Nephron progenitor cell (in vitro differentiated cells): Measurements from ENCODE around the gene KMT2C.

Source experiments
- DNase-seq: peaks from one replicate; pipeline ENCODE4 v3.0.0; 2021
- H3K27ac Mint-ChIP-seq: 2 replicates; pipeline ENCODE4 v1.8.0; 2021; ENCODE audit warnings: mild to moderate bottlenecking, moderate library complexity, mixed read lengths
- H3K27me3 Mint-ChIP-seq: 2 replicates; pipeline ENCODE4 v1.8.0; 2021; ENCODE audit warnings: mild to moderate bottlenecking, low read depth, mixed read lengths; ENCODE audit not compliant: poor library complexity
- H3K36me3 Mint-ChIP-seq: 2 replicates; pipeline ENCODE4 v1.8.0; 2021; ENCODE audit warnings: low read depth, mixed read lengths
- H3K4me1 Mint-ChIP-seq: 2 replicates; pipeline ENCODE4 v1.8.0; 2021; ENCODE audit warnings: mixed read lengths
- H3K4me3 Mint-ChIP-seq: 2 replicates; pipeline ENCODE4 v1.8.0; 2021; ENCODE audit warnings: mild to moderate bottlenecking, moderate library complexity, mixed read lengths
- H3K9me3 Mint-ChIP-seq: 2 replicates; pipeline ENCODE4 v1.8.0; 2021; ENCODE audit warnings: mild to moderate bottlenecking, moderate library complexity, mixed read lengths
- TF ChIP-seq, protein P1 (sequence below): fragments of 200-600 bp; sonication (generic); IDR thresholded peaks from 2 replicates; pipeline ENCODE4 v1.5.0; 2021; ENCODE audit warnings: antibody characterized with exemption

The KMT2C gene

DNA sequence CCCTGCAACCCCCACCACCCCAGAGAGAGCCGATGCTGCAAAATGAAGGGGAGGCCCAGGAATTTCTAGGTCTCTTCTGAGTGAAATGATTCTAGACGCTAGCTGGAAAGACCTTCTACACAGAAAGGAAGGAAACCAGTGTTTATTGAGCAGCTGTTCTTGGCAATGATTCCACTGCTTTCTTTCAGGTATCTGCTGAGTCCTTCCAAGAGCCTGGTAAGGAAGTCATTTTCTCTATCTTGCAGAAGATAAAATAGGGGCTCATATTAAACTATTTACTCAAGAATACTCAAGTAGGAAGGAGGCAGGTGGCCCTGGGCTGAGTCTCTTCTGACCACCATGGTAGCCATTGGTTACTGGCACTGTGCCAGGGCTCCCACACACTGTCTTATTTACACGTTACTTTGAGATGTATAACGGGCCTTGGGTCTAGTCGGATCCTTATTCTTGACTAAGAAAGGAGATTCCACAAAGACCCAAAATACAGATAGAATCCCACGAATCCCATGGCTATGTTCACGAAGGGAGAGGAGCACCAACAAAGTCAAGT lies 298.3 kb downstream of the KMT2C start:
- Mint-ChIP-seq H3K36me3 (peaks cover 56% of the 10 kb centered on the region), H3K9me3 (no peaks in the 10 kb centered on the region), H3K27ac (peak overlapping the region; percentile 97)

DNA sequence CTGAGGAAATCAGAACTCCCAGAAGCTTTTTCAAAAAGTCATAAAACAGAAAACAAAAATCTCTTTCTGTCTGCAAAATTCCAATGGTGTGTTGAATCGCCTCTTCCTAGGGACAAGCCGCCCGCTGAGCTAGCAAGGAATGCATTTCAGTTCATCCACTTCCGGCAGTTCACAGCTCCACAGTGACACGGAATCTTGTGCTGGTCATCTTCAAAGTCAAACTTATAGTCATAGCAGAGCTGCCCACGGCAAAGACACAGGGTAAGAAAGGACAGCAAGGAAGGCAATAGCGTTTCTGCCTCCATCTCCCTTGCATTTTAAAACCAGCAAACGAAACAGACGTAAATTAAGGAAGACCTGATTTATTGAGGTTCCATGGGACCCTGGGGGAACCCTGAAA lies 299.1 kb downstream of the KMT2C start:
- H3K27me3 Mint-ChIP-seq: no peaks in the 10 kb centered on the region
- no peaks in the 10 kb centered on the region for H3K9me3 Mint-ChIP-seq
- TF ChIP-seq, protein P1, sequence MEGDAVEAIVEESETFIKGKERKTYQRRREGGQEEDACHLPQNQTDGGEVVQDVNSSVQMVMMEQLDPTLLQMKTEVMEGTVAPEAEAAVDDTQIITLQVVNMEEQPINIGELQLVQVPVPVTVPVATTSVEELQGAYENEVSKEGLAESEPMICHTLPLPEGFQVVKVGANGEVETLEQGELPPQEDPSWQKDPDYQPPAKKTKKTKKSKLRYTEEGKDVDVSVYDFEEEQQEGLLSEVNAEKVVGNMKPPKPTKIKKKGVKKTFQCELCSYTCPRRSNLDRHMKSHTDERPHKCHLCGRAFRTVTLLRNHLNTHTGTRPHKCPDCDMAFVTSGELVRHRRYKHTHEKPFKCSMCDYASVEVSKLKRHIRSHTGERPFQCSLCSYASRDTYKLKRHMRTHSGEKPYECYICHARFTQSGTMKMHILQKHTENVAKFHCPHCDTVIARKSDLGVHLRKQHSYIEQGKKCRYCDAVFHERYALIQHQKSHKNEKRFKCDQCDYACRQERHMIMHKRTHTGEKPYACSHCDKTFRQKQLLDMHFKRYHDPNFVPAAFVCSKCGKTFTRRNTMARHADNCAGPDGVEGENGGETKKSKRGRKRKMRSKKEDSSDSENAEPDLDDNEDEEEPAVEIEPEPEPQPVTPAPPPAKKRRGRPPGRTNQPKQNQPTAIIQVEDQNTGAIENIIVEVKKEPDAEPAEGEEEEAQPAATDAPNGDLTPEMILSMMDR: no peak
- H3K4me3 Mint-ChIP-seq: no peak overlapping the region
- DNase-seq: peak; percentile 21
- peaks cover 53% of the 10 kb centered on the region for H3K36me3 Mint-ChIP-seq
- H3K4me1 Mint-ChIP-seq: peaks cover 21% of the 10 kb centered on the region
- peak overlapping the region; percentile 97 for H3K27ac Mint-ChIP-seq

More for the DNA sequence above, 298.3 kb downstream of the KMT2C start:
- DNase-seq: no peak
- TF ChIP-seq, protein P1: no peak
- Mint-ChIP-seq H3K4me1 (peaks cover 21% of the 10 kb centered on the region), H3K4me3 (no peak overlapping the region), H3K27me3 (no peaks in the 10 kb centered on the region)

DNA sequence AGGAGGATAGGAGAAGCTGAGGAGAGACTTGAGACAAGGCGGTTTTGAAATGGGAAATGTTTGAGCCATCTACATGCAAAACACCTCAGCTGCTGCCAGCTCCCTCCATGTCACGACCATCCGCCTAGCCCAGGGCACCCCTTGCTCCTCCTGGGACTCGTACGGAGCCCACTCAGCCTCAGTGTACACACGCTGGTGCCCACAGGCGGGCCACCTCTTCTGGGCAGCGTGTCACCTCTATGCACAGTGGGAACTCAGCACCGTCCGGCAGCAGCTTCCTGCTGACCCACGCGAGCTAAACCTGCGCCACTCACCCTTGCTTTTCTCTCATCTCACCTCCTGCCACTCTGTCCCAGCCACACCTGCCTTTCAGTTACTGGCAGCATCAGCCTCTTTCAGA lies 302.0 kb downstream of the KMT2C start:
- peaks cover 3% of the 10 kb centered on the region for H3K27me3 Mint-ChIP-seq
- DNase-seq: no peak
- peaks cover 56% of the 10 kb centered on the region for H3K36me3 Mint-ChIP-seq
- peaks cover 17% of the 10 kb centered on the region for H3K4me1 Mint-ChIP-seq
- peak overlapping the region; percentile 37 for H3K27ac Mint-ChIP-seq
- peaks cover 5% of the 10 kb centered on the region for H3K9me3 Mint-ChIP-seq
- TF ChIP-seq, protein P1: no peak
- no peak overlapping the region for H3K4me3 Mint-ChIP-seq

DNA sequence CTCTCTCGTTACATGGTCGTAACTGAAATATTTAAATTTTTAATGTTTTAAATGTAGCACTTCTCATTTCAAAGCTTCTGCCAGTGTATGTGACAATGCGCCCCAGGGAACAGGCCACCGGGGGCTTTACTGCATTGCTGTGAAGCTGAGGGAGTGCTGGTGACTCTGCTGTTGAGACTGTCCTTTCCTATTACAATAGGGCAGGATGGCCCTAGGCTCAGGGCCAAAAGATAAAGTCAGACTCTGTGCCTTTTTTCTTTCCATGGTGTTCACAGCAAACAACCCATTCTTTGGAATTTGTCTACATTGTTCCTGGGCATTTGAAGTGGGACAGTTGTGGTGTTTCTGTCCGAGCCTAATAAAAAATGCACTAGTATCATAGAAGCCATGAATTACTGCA lies 303.0 kb downstream of the KMT2C start:
- H3K36me3 Mint-ChIP-seq: peaks cover 56% of the 10 kb centered on the region
- no peak for DNase-seq
- peaks cover 17% of the 10 kb centered on the region for H3K4me1 Mint-ChIP-seq
- H3K4me3 Mint-ChIP-seq: no peak overlapping the region
- H3K27ac Mint-ChIP-seq: no peak overlapping the region
- H3K9me3 Mint-ChIP-seq: peaks cover 11% of the 10 kb centered on the region
- peaks cover 3% of the 10 kb centered on the region for H3K27me3 Mint-ChIP-seq
- TF ChIP-seq, protein P1: no peak

DNA sequence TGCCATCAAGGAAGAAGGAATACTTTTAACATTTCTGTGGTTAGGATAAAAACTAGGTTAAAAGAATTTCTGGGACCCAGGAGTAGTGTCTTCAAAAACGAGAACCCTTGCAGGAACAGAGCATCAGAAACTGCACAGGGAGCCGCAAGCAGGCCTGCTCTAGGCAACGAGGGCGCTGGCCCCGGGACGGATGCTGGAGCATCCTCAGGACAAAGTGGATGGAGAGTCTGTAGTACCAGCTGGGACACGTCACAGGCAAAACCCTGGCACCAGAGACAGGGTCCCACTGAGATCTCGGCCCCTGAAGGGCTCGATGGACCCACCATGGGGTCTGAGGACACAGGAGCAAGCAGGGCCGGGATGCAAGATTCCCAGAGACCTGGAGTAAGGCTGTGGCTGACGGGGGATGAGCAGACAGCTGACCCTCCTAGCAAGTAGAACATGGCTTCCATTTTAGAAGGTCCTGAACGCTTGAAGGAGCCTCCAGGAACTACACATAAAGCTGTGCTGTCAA lies 303.8 kb downstream of the KMT2C start:
- Mint-ChIP-seq H3K4me3 (no peak overlapping the region), H3K27ac (no peak overlapping the region), H3K27me3 (peaks cover 3% of the 10 kb centered on the region), H3K4me1 (peaks cover 10% of the 10 kb centered on the region), H3K9me3 (peaks cover 19% of the 10 kb centered on the region), H3K36me3 (peaks cover 63% of the 10 kb centered on the region)
- DNase-seq: no peak
- TF ChIP-seq, protein P1: no peak
